A549 (cell line): ENCODE results near the gene MAVS. TPM values are rescaled to one million over a fixed set of nuclear protein-coding genes. Genes with fewer than 3 reads are reported as not detected.

ENCODE experiments used
- ATAC-seq, 2 experiments: fragments of 200-7000 bp in 1 of 2; fragments of >200 bp in 1 of 2; cut with Nextera tagmentation in 1 of 2; cut with Tn5 transposase in 1 of 2; 3 replicates each; pipeline versions ENCODE4 v1.8.0 to v1.9.1; 2018 to 2020; ENCODE audit warnings: mild to moderate bottlenecking in 1 of 2, moderate library complexity in 1 of 2
- CTCF ChIA-PET: fragments of 300-600 bp; sonication (Branson Sonifier 250); formaldehyde crosslinking; extraction: SDS; loops from one replicate; lab custom pipeline; 2021; ENCODE audit warnings: antibody characterized with exemption, inconsistent platforms; lab: Yijun Ruan, JAX
- POLR2A ChIA-PET: fragments of 350-600 bp; formaldehyde crosslinking; extraction: SDS; loops from one replicate; lab custom pipeline; 2021; ENCODE audit warnings: antibody characterized with exemption, inconsistent platforms; lab: Yijun Ruan, JAX
- DNase-seq, 2 experiments: peaks; one replicate each; pipeline versions ENCODE4 v3.0.0 to v3.0.0-alpha.2; 2011 to 2016; ENCODE audit warnings: low read depth in 1 of 2, low spot score in 1 of 2
- FAIRE-seq: peaks from 2 replicates; lab custom pipeline; 2011; peaks lifted over from hg19 to GRCh38; lab: Jason Lieb, UNC
- H3K27ac ChIP-seq, 2 experiments: fragments of >200 bp; sonication (Bioruptor Twin); formaldehyde crosslinking; 3 replicates each; pipeline ENCODE4 v1.5.1; 2016 to 2017
- H3K4me1 ChIP-seq: fragments of >200 bp; sonication (Bioruptor Twin); formaldehyde crosslinking; 3 replicates; pipeline ENCODE4 v1.6.1; 2016
- H3K4me2 ChIP-seq: fragments of >200 bp; sonication (Bioruptor Twin); formaldehyde crosslinking; 3 replicates; pipeline ENCODE4 v1.6.1; 2016
- H3K4me3 ChIP-seq: fragments of >200 bp; sonication (Bioruptor Twin); formaldehyde crosslinking; 3 replicates; pipeline ENCODE4 v1.5.1; 2016
- H3K9me3 ChIP-seq: fragments of >200 bp; sonication (Bioruptor Twin); formaldehyde crosslinking; 3 replicates; pipeline ENCODE4 v1.6.1; 2016
- CHD2 ChIP-seq: fragments of 150-350 bp; IDR thresholded peaks from 2 replicates; pipeline ENCODE4 v1.6.1; 2014; ENCODE audit warnings: low read length; ENCODE audit not compliant: partially characterized antibody
- CTCF ChIP-seq: fragments of >200 bp; sonication (Bioruptor Twin); formaldehyde crosslinking; IDR thresholded peaks from 3 replicates; pipeline ENCODE4 v1.5.1; 2016
- EP300 ChIP-seq, 2 experiments: fragments of >200 bp; sonication (Bioruptor Twin); formaldehyde crosslinking; IDR thresholded peaks; 2 replicates in 1 of 2; 3 replicates in 1 of 2; pipeline ENCODE4 v1.6.1; 2016 to 2017
- ESRRA ChIP-seq: fragments of 150-350 bp; IDR thresholded peaks from 2 replicates; pipeline ENCODE4 v1.6.1; 2014; ENCODE audit warnings: mild to moderate bottlenecking, low read length, borderline replicate concordance
- FOXS1 ChIP-seq: fragments of 250-450 bp; sonication (Bioruptor Pico); IDR thresholded peaks from 2 replicates; pipeline ENCODE4 v1.5.0; 2020; ENCODE audit warnings: mild to moderate bottlenecking, moderate library complexity
- HDAC2 ChIP-seq: fragments of 200-600 bp; sonication (generic); IDR thresholded peaks from 2 replicates; pipeline ENCODE4 v1.6.1; 2016
- HEYL ChIP-seq: fragments of 250-450 bp; sonication (Bioruptor Pico); IDR thresholded peaks from 2 replicates; pipeline ENCODE4 v1.8.0; 2021; ENCODE audit warnings: mild to moderate bottlenecking, moderate library complexity
- HOXA7 ChIP-seq: fragments of 250-450 bp; sonication (Bioruptor Pico); IDR thresholded peaks from 2 replicates; pipeline ENCODE4 v1.5.0; 2020; ENCODE audit warnings: mild to moderate bottlenecking, moderate library complexity
- HOXB5 ChIP-seq: fragments of 250-450 bp; sonication (Bioruptor Pico); IDR thresholded peaks from 2 replicates; pipeline ENCODE4 v1.5.0; 2020; ENCODE audit warnings: mild to moderate bottlenecking, moderate library complexity
- JUN ChIP-seq, 2 experiments: fragments of >200 bp; sonication (Bioruptor Twin); formaldehyde crosslinking; IDR thresholded peaks; 2 replicates in 1 of 2; 3 replicates in 1 of 2; pipeline ENCODE4 v1.6.1; 2016 to 2017
- JUNB ChIP-seq: fragments of >200 bp; sonication (Bioruptor Twin); formaldehyde crosslinking; IDR thresholded peaks from 2 replicates; pipeline ENCODE4 v1.6.1; 2016
- KDM5A ChIP-seq: fragments of 200-600 bp; sonication (generic); IDR thresholded peaks from 2 replicates; pipeline ENCODE4 v1.6.1; 2016; ENCODE audit warnings: antibody characterized with exemption, mild to moderate bottlenecking
- MAZ ChIP-seq: fragments of 150-350 bp; IDR thresholded peaks from 2 replicates; pipeline ENCODE4 v1.6.1; 2014; ENCODE audit warnings: antibody characterized with exemption, low read depth, low read length, borderline replicate concordance
- NFE2L2 ChIP-seq: fragments of 150-350 bp; conservative IDR thresholded peaks from 2 replicates; pipeline ENCODE4 v1.6.1; 2014; ENCODE audit warnings: low read length
- NPAS2 ChIP-seq: fragments of 250-450 bp; sonication (Bioruptor Pico); IDR thresholded peaks from 2 replicates; pipeline ENCODE4 v1.8.0; 2022; ENCODE audit warnings: mild to moderate bottlenecking, moderate library complexity, borderline replicate concordance
- NR3C1 ChIP-seq: fragments of >200 bp; sonication (Bioruptor Twin); formaldehyde crosslinking; IDR thresholded peaks from 3 replicates; pipeline ENCODE4 v1.6.1; 2017
- PHF8 ChIP-seq: fragments of 200-600 bp; sonication (generic); IDR thresholded peaks from 2 replicates; pipeline ENCODE4 v1.6.1; 2016; ENCODE audit warnings: low read depth, mild to moderate bottlenecking, antibody characterized with exemption, moderate library complexity, borderline replicate concordance
- POLR2A ChIP-seq: IDR thresholded peaks from 2 replicates; pipeline ENCODE4 v1.6.1; 2012; ENCODE audit warnings: mild to moderate bottlenecking, low read length
- POLR2AphosphoS2 ChIP-seq: conservative IDR thresholded peaks from 2 replicates; pipeline ENCODE4 v1.6.1; 2012; ENCODE audit warnings: low read length, improper control_type of control experiment, inconsistent platforms
- RAD21 ChIP-seq, 2 experiments: fragments of >200 bp in 1 of 2; sonication (Bioruptor Twin) in 1 of 2; formaldehyde crosslinking in 1 of 2; IDR thresholded peaks in 1 of 2; conservative IDR thresholded peaks in 1 of 2; 2 replicates in 1 of 2; 3 replicates in 1 of 2; pipeline ENCODE4 v1.6.1; 2012 to 2018; ENCODE audit warnings: inconsistent platforms in 1 of 2
- RARB ChIP-seq: fragments of 250-450 bp; sonication (Bioruptor Pico); IDR thresholded peaks from 2 replicates; pipeline ENCODE4 v1.8.0; 2021; ENCODE audit warnings: mild to moderate bottlenecking, moderate library complexity
- RCOR1 ChIP-seq: fragments of 150-350 bp; IDR thresholded peaks from 2 replicates; pipeline ENCODE4 v1.6.1; 2014; ENCODE audit warnings: antibody characterized with exemption, low read length, low read depth
- REST ChIP-seq: fragments of 200-600 bp; sonication (generic); IDR thresholded peaks from 2 replicates; pipeline ENCODE4 v1.6.1; 2016; ENCODE audit warnings: antibody characterized with exemption, mild to moderate bottlenecking, moderate library complexity
- RFX5 ChIP-seq: fragments of 450-650 bp; IDR thresholded peaks from 2 replicates; pipeline ENCODE4 v1.7.1; 2014; ENCODE audit warnings: antibody characterized with exemption, mild to moderate bottlenecking, moderate library complexity
- RNF2 ChIP-seq: fragments of 200-600 bp; sonication (generic); IDR thresholded peaks from 2 replicates; pipeline ENCODE4 v1.6.1; 2016; ENCODE audit warnings: low read depth, mild to moderate bottlenecking, antibody characterized with exemption, moderate library complexity, borderline replicate concordance
- SMC3 ChIP-seq: fragments of >200 bp; sonication (Bioruptor Twin); formaldehyde crosslinking; IDR thresholded peaks from 3 replicates; pipeline ENCODE4 v1.6.1; 2018; ENCODE audit warnings: inconsistent platforms
- SREBF2 ChIP-seq: fragments of 450-650 bp; IDR thresholded peaks from 2 replicates; pipeline ENCODE4 v1.6.1; 2014; ENCODE audit warnings: mild to moderate bottlenecking, moderate library complexity
- TFCP2L1 ChIP-seq: fragments of 250-450 bp; sonication (Bioruptor Pico); IDR thresholded peaks from 2 replicates; pipeline ENCODE4 v1.5.0; 2021; ENCODE audit warnings: mild to moderate bottlenecking
- USF2 ChIP-seq: fragments of 450-650 bp; IDR thresholded peaks from 2 replicates; pipeline ENCODE4 v1.6.1; 2014; ENCODE audit warnings: antibody characterized with exemption
- ZFP36 ChIP-seq: fragments of 450-650 bp; IDR thresholded peaks from 2 replicates; pipeline ENCODE4 v1.6.1; 2014; ENCODE audit warnings: borderline replicate concordance; ENCODE audit not compliant: partially characterized antibody
- ZNF302 ChIP-seq: fragments of 250-450 bp; sonication (Bioruptor Pico); IDR thresholded peaks from 2 replicates; pipeline ENCODE4 v1.9.0; 2021; ENCODE audit warnings: inconsistent platforms, mild to moderate bottlenecking, moderate library complexity
- ZSCAN20 ChIP-seq: fragments of 250-450 bp; sonication (Bioruptor Pico); IDR thresholded peaks from 2 replicates; pipeline ENCODE4 v1.8.0; 2022; ENCODE audit warnings: mild to moderate bottlenecking, moderate library complexity
- WGBS: methylation state at CpG from one replicate; pipeline ENCODE4 v1.1.6; 2017; ENCODE audit errors: missing lambda C conversion rate; 5-methylcytosine and 5-hydroxymethylcytosine counted together
- polyA plus RNA-seq, 4 experiments: library from polyadenylated mRNA; depleted of rRNA in 3 of 4; stranded (reverse); fragments of >200 nt; fragmentation: RNase III in 1 of 4; extraction: RNeasy Plus Mini Kit Qiagen cat#74134 plus additional on column Dnase treatment in 1 of 4; gene quantifications; 2 replicates in 3 of 4; 3 replicates in 1 of 4; pipeline ENCODE4 v1.2.3, GENCODE V29; 2011 to 2017
- TF ChIP-seq, protein P1 (sequence below): fragments of >200 bp; sonication (Bioruptor Twin); formaldehyde crosslinking; IDR thresholded peaks from 2 replicates; pipeline ENCODE4 v1.6.1; 2016
- TF ChIP-seq, protein P2 (sequence below): IDR thresholded peaks from 2 replicates; pipeline ENCODE4 v1.6.1; 2012

MAVS gene
- polyA plus RNA-seq, 2 of the 4 experiments (the other 2 are of a cell fraction), result 18.9 to 31.0 TPM

DNA sequence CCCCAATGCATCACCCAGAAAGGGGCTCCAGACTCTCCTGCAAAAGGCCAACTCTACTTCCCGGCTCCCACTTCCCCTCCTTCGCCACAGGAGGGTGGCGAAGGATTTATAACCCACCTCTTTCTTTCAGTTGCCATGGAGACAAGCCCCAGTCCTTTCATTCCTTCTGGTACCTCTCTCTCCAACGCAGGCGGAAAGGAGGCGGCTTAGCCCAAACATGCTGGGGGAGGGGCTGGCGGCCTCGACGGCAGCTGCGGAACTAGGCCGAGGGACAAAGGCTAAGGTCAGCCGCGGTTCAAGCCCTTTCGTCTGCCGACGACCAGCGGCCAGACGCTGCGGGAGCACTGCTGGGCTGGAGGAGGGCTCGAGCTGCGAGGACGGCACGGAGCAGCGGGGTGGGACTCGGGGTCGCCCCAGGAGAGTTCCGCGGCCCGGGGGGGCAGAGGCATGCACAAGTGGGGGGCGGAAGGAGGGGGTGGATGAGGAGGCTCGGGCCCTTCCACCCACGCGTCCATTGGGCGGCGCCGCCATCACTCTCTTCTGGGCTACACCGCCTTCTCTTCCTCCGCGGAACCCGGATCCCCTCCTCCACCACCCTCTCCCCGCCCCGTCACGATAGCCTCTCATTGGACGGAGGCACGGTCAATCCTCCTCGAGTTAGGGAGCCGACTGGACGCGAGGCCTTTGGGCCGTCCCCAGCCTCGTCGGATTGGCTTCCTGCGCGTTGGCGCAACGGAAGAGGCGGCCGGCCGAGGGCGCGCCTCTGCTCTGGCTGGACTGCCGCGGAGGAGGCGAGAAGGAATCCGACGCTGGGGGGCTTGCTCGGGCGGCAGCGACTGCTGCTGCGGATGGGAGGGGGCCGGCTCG, 42.2 kb downstream of the MAVS start, which contains the start of gene PANK2:
TSS of gene PANK2 (plus strand) at position 766 of the 867 bp plus-strand sequence.
- H3K4me1 ChIP-seq, result peaks cover 41% of the 10 kb centered on the region
- no peaks in the 10 kb centered on the region for H3K9me3 ChIP-seq
- ChIA-PET CTCF (interaction anchor here (0.8 to 1.9 kb wide), 6 partner anchors 11 to 203 kb away, joined by 3 to 9 read pairs (median 4); no protein-coding TSS in a partner anchor), POLR2A (interaction anchor here (0.6 kb wide), 1 partner anchor 119 kb away, joined by 3 read pairs; no protein-coding TSS in a partner anchor)
- peak within 1 kb of the TSS; percentile 96 to 97 for H3K27ac ChIP-seq
- FAIRE-seq (peak; percentile 98), DNase-seq (peak; percentile 100), ATAC-seq (peak; percentile 95 to 97)
- peak within 1 kb of the TSS; percentile 91 for H3K4me2 ChIP-seq
- peak within 1 kb of the TSS; percentile 79 for H3K4me3 ChIP-seq
- 0% methylated on average over 30 of the region's 72 CpGs for WGBS
- TF ChIP-seq RFX5 (0 out of 2 replicates have a peak, but pooled peaks have one; percentile 38), HDAC2 (no peak), ZNF302 (CRISPR knock-in tag) (no peak), TFCP2L1 (CRISPR knock-in tag) (peak; percentile 64; the same call in 1 of the 2 replicates), SMC3 (no peak), RNF2 (no peak), PHF8 (peak; percentile 81), NPAS2 (CRISPR knock-in tag) (no peak), JUN (IDR thresholded peaks at IDR 0.05) (peak; percentile 81 to 92), FOXS1 (CRISPR knock-in tag) (no peak), NFE2L2 (no peak), ZFP36 (no peak), HEYL (no peak), USF2 (no peak), MAZ (peak; percentile 13), REST (no peak; the same call in 1 of the 2 replicates), CTCF (peak; percentile 30; the same call in 1 of the 3 replicates), RARB (CRISPR knock-in tag) (peak; percentile 74; the same call in 1 of the 2 replicates), SREBF2 (no peak), EP300 (IDR thresholded peaks at IDR 0.05) (0 out of 5 replicates have a peak, but pooled peaks of 1 of the 2 experiments have one; percentile 19), HOXB5 (no peak), RAD21 (conservative IDR thresholded peaks at IDR 0.05 in 1 of 2, IDR thresholded peaks at IDR 0.05 in 1 of 2) (peak; percentile 58 to 62), NR3C1 (no peak), ZSCAN20 (no peak), RCOR1 (peak; percentile 35; the same call in 1 of the 2 replicates), HOXA7 (CRISPR knock-in tag) (no peak), CHD2 (peak; percentile 76), ESRRA (no peak), POLR2A (peak; percentile 69), KDM5A (peak; percentile 70; the same call in 1 of the 2 replicates), JUNB (no peak), POLR2AphosphoS2 (peak; percentile 83; the same call in 1 of the 2 replicates)
- TF ChIP-seq, protein P1, sequence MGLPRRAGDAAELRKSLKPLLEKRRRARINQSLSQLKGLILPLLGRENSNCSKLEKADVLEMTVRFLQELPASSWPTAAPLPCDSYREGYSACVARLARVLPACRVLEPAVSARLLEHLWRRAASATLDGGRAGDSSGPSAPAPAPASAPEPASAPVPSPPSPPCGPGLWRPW, result no peak
- TF ChIP-seq, protein P2, sequence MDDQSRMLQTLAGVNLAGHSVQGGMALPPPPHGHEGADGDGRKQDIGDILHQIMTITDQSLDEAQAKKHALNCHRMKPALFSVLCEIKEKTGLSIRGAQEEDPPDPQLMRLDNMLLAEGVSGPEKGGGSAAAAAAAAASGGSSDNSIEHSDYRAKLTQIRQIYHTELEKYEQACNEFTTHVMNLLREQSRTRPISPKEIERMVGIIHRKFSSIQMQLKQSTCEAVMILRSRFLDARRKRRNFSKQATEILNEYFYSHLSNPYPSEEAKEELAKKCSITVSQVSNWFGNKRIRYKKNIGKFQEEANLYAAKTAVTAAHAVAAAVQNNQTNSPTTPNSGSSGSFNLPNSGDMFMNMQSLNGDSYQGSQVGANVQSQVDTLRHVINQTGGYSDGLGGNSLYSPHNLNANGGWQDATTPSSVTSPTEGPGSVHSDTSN, result peak; percentile 99
